Measurements from ENCODE around the gene SIL1. TPM values are rescaled to one million over a fixed set of nuclear protein-coding genes. Genes with fewer than 3 reads are reported as not detected.

SIL1 gene
- polyA plus RNA-seq, 3 donors, result 25.4 to 35.1 (median 27.9) TPM

- H3K36me3 Mint-ChIP-seq, result peaks cover 8 to 18% of the 10 kb centered on the region in 2 donors
- Histone ChIP-seq H3K4me3 (replicated peaks in 1 of 3; ENCODE audit: low read depth in 2 of 3, low read length in 3 of 3) (no peak overlapping the region), H3K27ac (ENCODE audit: low read depth in 1 of 2, low read length in 2 of 2) (no peak overlapping the region), H3K9me3 (replicated peaks in 1 of 2; ENCODE audit: control insufficient read depth in 1 of 2, insufficient read depth in 1 of 2, low read length in 2 of 2) (no peaks in the 10 kb centered on the region), H3K4me2 (replicated peaks; ENCODE audit: extremely low read depth, low read length, poor library complexity, severe bottlenecking) (no peak overlapping the region), H2AFZ (ENCODE audit: insufficient read depth, low read depth, low read length, poor library complexity, severe bottlenecking) (no peak overlapping the region), H3K27me3 (ENCODE audit: control insufficient read depth in 2 of 2, insufficient read depth in 2 of 2, low read length in 2 of 2) (no peaks in the 10 kb centered on the region), H3K4me1 (ENCODE audit: control insufficient read depth in 1 of 2, insufficient read depth in 2 of 2, low read length in 2 of 2) (peaks cover 13 to 15% of the 10 kb centered on the region in 2 donors), H3K9ac (ENCODE audit: insufficient read depth, low read length, poor library complexity, severe bottlenecking) (no peak overlapping the region), H3K36me3 (replicated peaks in 1 of 2; ENCODE audit: control insufficient read depth in 1 of 2, insufficient read depth in 2 of 2, low read length in 2 of 2) (no peaks in the 10 kb centered on the region), H3K79me2 (ENCODE audit: insufficient read depth, low read length) (no peaks in the 10 kb centered on the region), H4K20me1 (ENCODE audit: insufficient read depth, low read length) (no peaks in the 10 kb centered on the region)
- intact Hi-C loops (cut with micrococcal nuclease), result no loop called here
- TF ChIP-seq CTCF (IDR thresholded peaks at IDR 0.05), result no peak
- H3K27ac Mint-ChIP-seq, result no peak overlapping the region
- H3K9me3 Mint-ChIP-seq, result no peaks in the 10 kb centered on the region
- peaks cover 25% of the 10 kb centered on the region for H3K4me1 Mint-ChIP-seq
- no peak for DNase-seq
- H3K27me3 Mint-ChIP-seq (ENCODE audit: low read depth in 3 of 3), result peaks cover 0 to 3% (median 0%) of the 10 kb centered on the region in 3 donors
- H3K4me3 Mint-ChIP-seq, result no peak overlapping the region
Observed at GRCh38 chr5:139065306-139065705, 132.9 kb downstream of the SIL1 start.

- Mint-ChIP-seq H3K27ac (no peak overlapping the region), H3K4me3 (no peak overlapping the region), H3K27me3 (ENCODE audit: low read depth in 3 of 3) (peaks cover 0 to 3% (median 0%) of the 10 kb centered on the region in 3 donors), H3K36me3 (peaks cover 8 to 18% of the 10 kb centered on the region in 2 donors), H3K9me3 (no peaks in the 10 kb centered on the region), H3K4me1 (peaks cover 25% of the 10 kb centered on the region)
- Histone ChIP-seq H3K4me1 (ENCODE audit: control insufficient read depth in 1 of 2, insufficient read depth in 2 of 2, low read length in 2 of 2) (peaks cover 13 to 15% of the 10 kb centered on the region in 2 donors), H3K27ac (ENCODE audit: low read depth in 1 of 2, low read length in 2 of 2) (no peak overlapping the region), H3K4me2 (replicated peaks; ENCODE audit: extremely low read depth, low read length, poor library complexity, severe bottlenecking) (no peak overlapping the region), H3K27me3 (ENCODE audit: control insufficient read depth in 2 of 2, insufficient read depth in 2 of 2, low read length in 2 of 2) (no peaks in the 10 kb centered on the region), H4K20me1 (ENCODE audit: insufficient read depth, low read length) (no peaks in the 10 kb centered on the region), H3K36me3 (replicated peaks in 1 of 2; ENCODE audit: control insufficient read depth in 1 of 2, insufficient read depth in 2 of 2, low read length in 2 of 2) (no peaks in the 10 kb centered on the region), H2AFZ (ENCODE audit: insufficient read depth, low read depth, low read length, poor library complexity, severe bottlenecking) (no peak overlapping the region), H3K4me3 (replicated peaks in 1 of 3; ENCODE audit: low read depth in 2 of 3, low read length in 3 of 3) (no peak overlapping the region), H3K79me2 (ENCODE audit: insufficient read depth, low read length) (no peaks in the 10 kb centered on the region), H3K9me3 (replicated peaks in 1 of 2; ENCODE audit: control insufficient read depth in 1 of 2, insufficient read depth in 1 of 2, low read length in 2 of 2) (no peaks in the 10 kb centered on the region), H3K9ac (ENCODE audit: insufficient read depth, low read length, poor library complexity, severe bottlenecking) (no peak overlapping the region)
- no peak for TF ChIP-seq CTCF (IDR thresholded peaks at IDR 0.05)
- 100% methylated on average over 1 of the region's 2 CpGs for WGBS (ENCODE audit: insufficient coverage)
- DNase-seq, result no peak
- intact Hi-C loops (cut with micrococcal nuclease), result no loop called here
Observed at GRCh38 chr5:139064613-139065012, 133.6 kb downstream of the SIL1 start.

Measured in CD14-positive monocyte (primary cell).